Activated naive CD4-positive, alpha-beta T cell treated with anti-CD3 and anti-CD28 coated beads, Interleukin-2, amount 50 U/mL, for 72 hours (primary cell): ENCODE results near the gene HIPK4. TPM values are rescaled to one million over a fixed set of nuclear protein-coding genes. Genes with fewer than 3 reads are reported as not detected.
"Not testable (repeated sequence)": the region's sequence is repeated elsewhere in the genome, so short reads cannot be mapped to it uniquely, and the experiment has no call there.

Experiments
- ATAC-seq, 2 donors: fragments of 150-1000 bp; cut with Tn5 transposase; 2 replicates each; pipeline ENCODE4 v1.10.0; 2021; ENCODE audit warnings: mild to moderate bottlenecking in 2 of 2, moderate library complexity in 2 of 2
- DNase-seq, 2 donors: peaks; one replicate each; pipeline ENCODE4 v3.0.0; 2021 to 2022; ENCODE audit warnings: low spot score in 2 of 2
- H3K27ac Mint-ChIP-seq, 2 donors: one replicate each; pipeline ENCODE4 v1.8.0; 2022; ENCODE audit warnings: mild to moderate bottlenecking in 2 of 2, mixed read lengths in 2 of 2
- H3K36me3 Mint-ChIP-seq, 2 donors: one replicate each; pipeline ENCODE4 v1.8.0; 2022; ENCODE audit warnings: mixed read lengths in 2 of 2
- H3K9me3 Mint-ChIP-seq, 2 donors: one replicate each; pipeline ENCODE4 v1.8.0; 2022; ENCODE audit warnings: mixed read lengths in 2 of 2
- total RNA-seq, 2 donors: library from RNA; stranded (reverse); gene quantifications; one replicate each; pipeline ENCODE4 v1.2.3, GENCODE V29; 2022

HIPK4 gene, protein sequence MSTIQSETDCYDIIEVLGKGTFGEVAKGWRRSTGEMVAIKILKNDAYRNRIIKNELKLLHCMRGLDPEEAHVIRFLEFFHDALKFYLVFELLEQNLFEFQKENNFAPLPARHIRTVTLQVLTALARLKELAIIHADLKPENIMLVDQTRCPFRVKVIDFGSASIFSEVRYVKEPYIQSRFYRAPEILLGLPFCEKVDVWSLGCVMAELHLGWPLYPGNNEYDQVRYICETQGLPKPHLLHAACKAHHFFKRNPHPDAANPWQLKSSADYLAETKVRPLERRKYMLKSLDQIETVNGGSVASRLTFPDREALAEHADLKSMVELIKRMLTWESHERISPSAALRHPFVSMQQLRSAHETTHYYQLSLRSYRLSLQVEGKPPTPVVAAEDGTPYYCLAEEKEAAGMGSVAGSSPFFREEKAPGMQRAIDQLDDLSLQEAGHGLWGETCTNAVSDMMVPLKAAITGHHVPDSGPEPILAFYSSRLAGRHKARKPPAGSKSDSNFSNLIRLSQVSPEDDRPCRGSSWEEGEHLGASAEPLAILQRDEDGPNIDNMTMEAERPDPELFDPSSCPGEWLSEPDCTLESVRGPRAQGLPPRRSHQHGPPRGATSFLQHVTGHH
- not detected for total RNA-seq

DNA sequence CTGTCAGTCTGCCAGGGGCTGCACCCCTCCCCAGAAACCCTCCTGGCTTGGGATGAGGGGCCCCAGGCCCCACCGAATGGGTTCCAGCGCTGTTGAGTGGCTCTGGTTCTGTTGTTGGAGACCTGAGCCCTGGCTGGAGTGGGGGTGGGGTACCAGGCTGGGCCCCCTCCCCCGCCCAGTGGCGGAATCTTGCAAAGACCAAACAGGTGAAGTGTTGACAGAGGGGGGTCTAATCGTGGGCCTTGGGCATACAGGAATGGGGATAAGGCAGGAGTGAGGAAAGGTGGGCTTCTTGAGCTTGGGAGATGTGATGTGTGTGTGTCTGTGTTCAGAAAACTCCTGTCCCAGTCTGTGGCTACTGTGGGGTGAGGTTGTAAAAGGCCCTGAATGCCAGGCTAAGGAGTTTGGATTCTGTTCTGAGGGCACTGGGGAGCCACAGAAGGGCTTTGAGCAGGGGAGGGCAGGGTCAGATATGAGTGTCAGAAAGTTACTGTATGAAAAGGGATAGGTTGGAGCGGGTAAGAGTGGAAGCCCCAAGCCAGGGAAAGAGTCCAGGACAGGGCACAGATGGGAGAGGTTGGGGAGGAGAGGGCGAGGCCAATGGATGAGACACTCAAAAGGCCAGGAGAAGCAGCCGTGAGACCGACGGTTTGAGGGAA, at the start of gene HIPK4:
Gene HIPK4, minus strand, starts transcription at position 98 of the 659 bp plus-strand sequence. CDS start 279 bp downstream, outside the sequence.
- no peak for DNase-seq
- Mint-ChIP-seq H3K9me3 (no peaks in the 10 kb centered on the region), H3K27ac (no peak within 1 kb of the TSS), H3K36me3 (no peaks in the 10 kb centered on the region)
- ATAC-seq = no peak

DNA sequence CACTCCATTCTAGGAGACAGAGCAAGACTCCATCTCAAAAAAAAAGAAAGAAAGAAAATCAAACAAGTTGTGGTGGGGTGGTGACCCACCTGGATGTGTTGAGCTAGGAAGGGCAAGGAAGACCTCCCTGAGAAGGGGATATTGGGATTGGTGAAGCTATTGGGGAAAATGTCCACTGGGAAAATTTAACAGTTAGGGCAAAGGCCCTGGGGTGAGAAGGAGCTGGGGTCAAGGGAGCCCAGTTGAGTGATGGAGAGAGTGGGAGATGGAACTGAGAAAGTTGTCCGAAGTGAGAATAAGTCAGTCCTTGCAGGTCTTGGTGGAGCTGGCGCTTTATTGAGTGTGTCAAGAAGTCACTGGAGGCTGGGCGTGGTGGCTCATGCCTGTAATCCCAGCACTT, 48.3 kb upstream of the HIPK4 start:
- Mint-ChIP-seq H3K27ac (peak overlapping the region in 1 of 2 donors; percentile 52), H3K36me3 (peaks cover 6 to 8% of the 10 kb centered on the region in 2 donors), H3K9me3 (no peaks in the 10 kb centered on the region)
- ATAC-seq = no peak
- no peak for DNase-seq

DNA sequence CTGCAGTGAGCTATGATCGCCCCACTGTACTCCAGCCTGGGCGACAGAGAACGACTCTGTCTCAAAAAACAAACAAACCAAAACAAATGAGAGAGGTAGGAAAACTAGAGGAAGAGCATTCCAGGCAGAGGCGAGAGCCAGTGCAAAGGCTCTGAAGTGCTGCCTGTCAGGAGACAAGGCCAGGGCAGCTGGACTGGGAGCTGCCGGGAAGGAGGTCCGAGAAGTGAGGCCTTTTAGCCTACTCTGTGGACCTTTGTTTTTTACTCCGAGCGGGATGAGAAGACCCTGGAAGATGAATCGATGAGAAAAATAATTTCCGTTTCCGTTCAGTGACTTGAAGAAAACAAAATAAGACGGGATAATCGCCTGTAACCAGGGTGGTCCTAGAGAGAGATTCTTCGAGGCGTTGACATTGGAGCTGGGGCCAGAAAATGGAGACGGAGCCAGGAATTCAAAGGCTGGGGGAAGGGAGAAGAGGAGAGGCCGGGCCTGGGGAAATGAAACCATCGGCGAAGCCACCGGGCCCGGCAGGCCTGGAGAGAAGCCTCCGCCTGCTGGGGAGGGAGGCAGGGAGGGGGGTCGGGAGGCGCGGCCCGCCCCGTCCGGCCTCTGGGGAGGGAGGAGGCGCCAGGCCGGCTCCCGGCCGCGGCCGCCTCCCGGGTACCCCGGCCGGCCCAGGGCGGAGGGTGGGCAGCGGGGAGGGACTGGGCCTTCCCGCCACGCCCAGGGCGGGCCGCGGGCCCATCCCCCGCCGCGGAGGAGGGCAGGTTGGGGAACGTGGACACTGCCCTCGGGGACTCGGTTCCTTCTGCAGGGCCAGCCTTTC, 43.6 kb upstream of the HIPK4 start:
- peaks cover 0 to 7% of the 10 kb centered on the region in 2 donors for H3K36me3 Mint-ChIP-seq
- DNase-seq (peak; percentile 48 to 65), ATAC-seq (peak; percentile 90 to 95)
- no peaks in the 10 kb centered on the region for H3K9me3 Mint-ChIP-seq
- H3K27ac Mint-ChIP-seq = peak overlapping the region; percentile 95 to 99

DNA sequence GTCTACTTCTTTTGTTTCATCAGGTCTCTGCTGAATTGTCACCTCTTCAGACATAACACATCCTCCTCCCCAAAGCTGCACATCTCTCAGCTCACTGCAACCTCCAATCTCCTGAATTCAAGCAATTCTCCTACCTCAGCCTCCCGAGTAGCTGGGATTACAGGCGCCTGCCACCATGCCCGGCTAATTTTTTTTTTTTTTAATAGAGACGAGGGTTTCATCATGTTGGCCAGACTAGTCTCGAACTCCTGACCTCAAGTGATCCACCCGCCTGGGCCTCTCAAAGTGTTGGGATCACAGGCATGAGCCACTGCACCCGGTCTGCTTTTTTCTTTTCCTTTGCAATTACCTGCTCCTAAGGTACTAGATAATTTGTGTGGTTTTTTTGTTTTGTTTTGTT, 42.8 kb upstream of the HIPK4 start:
- not testable (repeated sequence) for ATAC-seq, H3K9me3 Mint-ChIP-seq, DNase-seq, H3K36me3 Mint-ChIP-seq
- H3K27ac Mint-ChIP-seq = peak overlapping the region; percentile 95 to 99

DNA sequence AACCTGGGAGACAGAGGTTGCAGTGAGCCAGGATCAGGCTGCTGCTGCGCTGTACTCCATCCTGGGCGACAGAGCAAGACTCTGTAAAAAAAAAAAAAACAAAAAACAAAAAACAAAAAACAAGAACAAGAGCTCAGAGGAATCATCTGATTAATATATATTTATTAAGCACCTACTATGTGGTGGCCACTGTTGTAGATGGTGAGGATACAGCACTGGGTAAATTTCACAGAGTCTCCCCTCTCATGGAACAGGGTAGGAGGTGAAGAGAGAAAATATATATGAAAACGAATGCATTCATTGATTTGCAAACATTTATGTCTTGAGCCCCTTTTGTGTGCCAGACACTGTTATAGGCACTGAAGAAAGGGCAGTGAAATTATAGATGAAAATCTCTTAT, 41.7 kb upstream of the HIPK4 start:
- DNase-seq = no peak
- Mint-ChIP-seq H3K27ac (no peak overlapping the region), H3K9me3 (no peaks in the 10 kb centered on the region), H3K36me3 (peaks cover 0 to 7% of the 10 kb centered on the region in 2 donors)
- ATAC-seq = no peak

DNA sequence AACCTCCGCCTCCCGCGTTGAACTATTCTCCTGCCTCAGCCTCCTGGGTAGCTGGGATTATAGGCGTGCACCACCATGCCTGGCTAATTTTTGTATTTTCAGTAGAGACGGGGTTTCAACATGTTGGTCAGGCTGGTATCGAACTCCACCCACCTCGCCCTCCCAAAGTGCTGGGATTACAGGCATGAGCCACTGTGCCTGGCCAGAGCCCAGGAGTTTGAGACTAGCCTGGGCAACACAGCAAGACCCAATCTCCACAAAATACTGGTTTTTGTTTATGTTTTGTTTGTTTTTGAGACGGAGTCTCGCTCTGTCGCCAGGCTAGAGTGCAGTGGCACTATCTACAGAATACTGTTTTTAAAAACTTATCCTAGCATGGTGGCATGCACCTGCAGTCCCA, 40.3 kb upstream of the HIPK4 start:
- not testable (repeated sequence) for H3K36me3 Mint-ChIP-seq, ATAC-seq, DNase-seq, H3K9me3 Mint-ChIP-seq, H3K27ac Mint-ChIP-seq

DNA sequence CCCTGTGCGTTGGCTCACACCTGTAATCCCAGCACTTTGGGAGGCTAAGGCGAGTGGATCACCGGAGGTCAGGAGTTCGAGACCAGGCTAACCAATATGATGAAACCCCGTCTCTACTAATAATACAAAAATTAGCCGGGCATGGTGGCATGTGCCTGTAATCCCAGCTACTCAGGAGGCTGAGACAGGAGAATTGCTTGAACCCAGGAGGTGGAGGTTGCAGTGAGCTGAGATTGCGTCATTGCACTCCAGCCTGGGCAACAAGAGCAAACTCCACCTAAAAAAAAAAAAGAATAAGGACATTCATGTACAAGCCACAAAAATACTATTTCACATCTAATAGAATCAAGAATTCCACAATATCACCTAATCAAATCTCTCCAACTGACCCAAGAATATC, 38.2 kb upstream of the HIPK4 start:
- ATAC-seq, DNase-seq, H3K27ac Mint-ChIP-seq, H3K9me3 Mint-ChIP-seq: not testable (repeated sequence)
- peaks cover 9 to 12% of the 10 kb centered on the region in 2 donors for H3K36me3 Mint-ChIP-seq

DNA sequence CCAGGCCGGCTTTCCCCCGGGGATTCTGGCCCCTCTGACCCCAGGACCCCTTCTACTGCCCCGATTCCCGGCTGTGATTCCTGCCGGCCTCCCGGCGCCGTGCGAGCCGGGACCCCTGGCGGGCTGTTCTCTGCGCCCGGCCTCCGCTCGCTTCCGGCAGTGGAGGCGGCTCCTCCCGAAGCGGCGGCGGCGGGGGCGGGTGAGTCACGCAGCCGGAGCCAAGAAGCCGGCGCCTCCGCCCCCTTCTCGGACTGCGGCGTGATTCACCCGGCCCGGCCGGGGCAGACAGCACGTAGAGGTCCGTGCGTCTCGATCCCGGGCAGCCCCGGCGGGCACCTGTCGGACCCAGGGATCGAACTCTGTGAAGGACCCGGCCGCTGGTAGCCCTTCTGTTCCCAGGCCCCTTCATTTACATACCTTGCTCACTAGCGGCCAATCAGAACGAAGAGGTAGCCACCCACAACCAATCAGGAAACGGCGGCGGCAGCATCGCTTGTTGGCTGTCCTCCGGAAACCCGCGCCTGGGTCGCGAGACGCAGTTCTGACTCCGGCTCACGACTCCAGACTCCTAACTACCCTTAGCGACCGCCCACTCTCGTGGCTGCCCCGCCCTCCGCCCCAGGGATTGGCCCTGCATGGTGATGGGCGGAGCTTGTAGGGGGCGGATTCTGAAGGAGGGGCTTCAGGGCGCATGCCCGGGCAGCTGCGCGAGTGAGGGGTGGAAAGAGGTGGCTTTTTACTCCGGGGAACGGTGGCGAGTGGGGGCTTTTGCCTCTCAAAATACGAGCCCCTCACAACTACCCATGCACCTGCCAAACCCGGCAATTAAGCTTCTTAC, 35.7 kb upstream of the HIPK4 start, which contains the start of gene SERTAD1:
Gene SERTAD1, minus strand, starts transcription at position 543 of the 838 bp plus-strand sequence. CDS start 2,446 bp downstream, outside the sequence.
- H3K9me3 Mint-ChIP-seq = no peaks in the 10 kb centered on the region
- DNase-seq = peak; percentile 100
- H3K36me3 Mint-ChIP-seq = peaks cover 14 to 20% of the 10 kb centered on the region in 2 donors
- peak; percentile 80 to 84 for ATAC-seq
- H3K27ac Mint-ChIP-seq = peak within 1 kb of the TSS; percentile 95 to 97

DNA sequence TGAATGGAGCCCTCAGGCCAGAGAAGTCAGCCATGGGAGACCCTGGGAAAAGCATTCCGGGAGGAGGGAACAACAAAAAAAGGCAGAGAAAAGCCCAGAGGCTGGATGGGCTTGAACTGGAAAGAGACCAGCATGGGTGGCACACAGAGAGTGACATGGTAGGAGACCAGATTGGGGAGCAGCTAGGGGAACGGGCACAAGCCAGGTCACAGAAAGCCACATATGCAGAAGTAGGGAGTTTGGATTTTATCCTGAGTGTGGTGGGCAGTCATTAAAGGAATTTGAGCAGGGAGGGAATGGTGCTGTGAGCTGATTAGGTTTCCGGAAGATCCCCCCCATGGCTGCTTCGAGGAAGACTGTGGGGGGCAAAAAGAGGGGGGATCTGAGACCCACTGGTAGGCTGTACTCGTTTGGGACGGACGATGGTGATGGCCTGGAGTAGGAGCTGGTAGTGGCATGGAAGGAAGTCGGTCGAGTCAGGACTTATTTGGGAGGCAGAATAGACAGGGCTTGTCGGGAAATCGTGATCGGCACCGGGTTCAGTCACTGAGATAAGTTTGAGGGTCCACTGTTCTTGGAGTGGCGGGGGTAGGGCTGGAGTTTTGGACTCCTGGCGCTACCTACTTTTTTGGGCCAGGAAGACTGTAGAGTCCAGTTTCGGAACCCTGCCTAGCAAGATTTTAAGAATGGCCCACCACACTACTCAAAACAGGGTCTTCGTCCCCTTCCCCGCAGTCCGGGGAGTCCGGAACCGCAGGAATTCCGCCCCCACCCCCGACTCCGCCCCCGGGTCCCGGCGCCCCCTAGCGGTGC, 34.9 kb upstream of the HIPK4 start:
- peak in 1 of 2 donors; percentile 15 for DNase-seq
- ATAC-seq = no peak
- peaks cover 14 to 20% of the 10 kb centered on the region in 2 donors for H3K36me3 Mint-ChIP-seq

DNA sequence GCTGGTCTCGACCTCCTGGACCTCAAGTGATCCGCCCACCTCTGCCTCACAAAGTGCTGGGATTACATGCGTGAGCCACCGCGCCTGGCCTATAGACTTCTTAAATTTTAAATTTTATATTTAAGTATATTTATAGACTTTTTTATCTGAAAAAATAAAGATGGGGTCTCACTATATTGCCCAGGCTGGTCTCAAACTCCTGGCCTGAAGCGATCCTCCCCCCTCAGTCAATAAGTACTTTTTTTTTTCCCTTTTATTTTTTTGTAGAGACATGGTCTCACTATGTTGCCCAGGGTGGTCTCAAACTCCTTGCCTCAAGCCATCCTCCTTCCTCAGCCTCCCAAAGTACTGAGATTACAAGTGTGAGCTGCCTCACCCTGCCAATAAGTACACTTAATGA, 34.0 kb upstream of the HIPK4 start:
- ATAC-seq (no peak), DNase-seq (no peak)
- H3K9me3 Mint-ChIP-seq = no peaks in the 10 kb centered on the region
- H3K36me3 Mint-ChIP-seq = peaks cover 14 to 20% of the 10 kb centered on the region in 2 donors
- peak overlapping the region; percentile 73 to 95 for H3K27ac Mint-ChIP-seq

More for the DNA sequence above, 34.9 kb upstream of the HIPK4 start:
- H3K9me3 Mint-ChIP-seq = no peaks in the 10 kb centered on the region
- H3K27ac Mint-ChIP-seq = peak overlapping the region; percentile 95

DNA sequence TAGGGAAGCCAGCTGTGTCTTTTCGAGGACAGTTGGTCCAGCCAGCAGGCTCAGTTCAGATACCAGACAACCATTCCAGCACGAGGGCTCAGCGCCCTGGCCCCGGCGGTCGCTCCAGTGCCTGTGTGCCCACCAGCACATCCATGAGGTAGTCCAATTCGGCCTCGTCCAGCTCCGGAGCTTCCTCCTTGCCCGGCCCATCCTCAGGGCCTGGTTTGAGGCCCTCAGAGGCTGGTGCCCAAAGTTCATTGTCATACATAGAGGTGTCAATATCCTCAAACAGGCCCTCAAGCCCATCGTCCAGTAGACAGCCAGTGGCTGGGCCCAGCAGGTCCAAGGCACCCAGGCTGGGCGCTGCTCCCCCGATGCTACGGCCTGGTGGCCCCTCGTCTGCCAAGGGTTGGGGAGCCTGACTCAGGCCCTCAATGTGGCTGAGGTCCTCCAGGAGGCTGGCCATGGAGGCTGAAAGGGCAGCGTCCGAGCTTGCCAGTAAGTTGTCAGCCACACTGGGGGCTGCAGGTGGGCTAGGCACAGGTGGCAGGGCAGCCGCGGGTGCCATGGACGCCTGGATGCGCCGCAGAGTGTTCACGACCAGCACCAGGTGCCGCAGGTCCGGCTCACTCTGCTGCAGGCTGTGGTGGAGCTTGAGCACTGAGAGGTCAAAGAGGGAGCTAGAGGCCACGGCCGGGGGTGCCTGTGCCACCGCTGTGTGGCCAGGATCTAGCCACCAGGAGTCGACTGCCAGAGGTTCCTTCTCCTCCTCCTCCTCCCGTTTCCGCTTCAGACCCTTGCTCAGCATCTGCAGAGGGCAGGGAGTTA, 33.0 kb upstream of the HIPK4 start:
- peak in 1 of 2 donors; percentile 60 for DNase-seq
- Mint-ChIP-seq H3K27ac (peak overlapping the region; percentile 93 to 97), H3K9me3 (no peaks in the 10 kb centered on the region), H3K36me3 (peaks cover 14 to 20% of the 10 kb centered on the region in 2 donors)
- no peak for ATAC-seq

DNA sequence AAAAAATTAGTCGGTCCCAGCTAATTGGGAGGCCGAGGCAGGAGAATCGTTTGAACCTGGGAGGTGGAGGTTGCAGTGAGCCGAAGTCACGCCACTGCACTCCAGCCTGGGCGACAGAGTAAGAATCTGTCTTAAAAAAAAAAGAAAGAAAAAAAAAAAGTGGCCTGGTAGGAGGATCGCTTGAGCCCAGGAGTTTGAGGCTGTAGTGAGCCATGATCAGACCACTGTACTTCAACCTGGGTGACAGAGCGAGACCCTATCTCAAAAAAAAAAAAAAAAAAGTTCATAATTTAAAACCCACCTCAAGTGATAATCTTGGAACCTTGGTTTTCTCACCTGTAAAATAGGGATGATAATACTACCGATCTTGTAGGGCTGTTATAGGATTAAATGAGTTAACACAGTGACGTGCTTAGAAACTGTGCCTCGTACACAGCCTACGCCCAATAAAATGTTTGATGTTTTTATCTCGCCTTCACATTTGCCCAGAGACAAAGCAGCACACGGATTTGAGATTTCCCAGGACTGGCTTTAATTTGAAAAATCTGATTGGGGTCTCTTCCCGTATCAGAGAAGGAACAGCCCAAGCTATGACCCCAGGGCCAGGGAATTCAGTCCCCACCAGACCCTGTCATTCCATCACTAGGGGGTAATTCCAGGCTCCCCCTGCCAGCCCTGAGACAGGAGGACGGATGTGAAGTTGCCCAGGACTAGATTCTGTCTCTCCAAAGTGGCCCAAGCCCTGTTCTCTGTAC, 32.2 kb upstream of the HIPK4 start:
- no peak for ATAC-seq
- DNase-seq = no peak
- H3K27ac Mint-ChIP-seq = peak overlapping the region; percentile 93 to 97
- no peaks in the 10 kb centered on the region for H3K9me3 Mint-ChIP-seq
- H3K36me3 Mint-ChIP-seq = peaks cover 14 to 20% of the 10 kb centered on the region in 2 donors
